ENCODE data around the gene CYP8B1.
"Not testable (repeated sequence)": the region's sequence is repeated elsewhere in the genome, so short reads cannot be mapped to it uniquely, and the experiment has no call there.

GRCh38 chr3:42883251-42883930 lies 7.7 kb upstream of the CYP8B1 start:
- TF ChIP-seq CTCF (IDR thresholded peaks at IDR 0.05; ENCODE audit: low read length); EZH2 (IDR thresholded peaks at IDR 0.05; ENCODE audit: borderline replicate concordance, low read length): not testable (repeated sequence)

All from OCI-LY1 (cell line).